ENCODE measurements around the gene KLC1.

DNA sequence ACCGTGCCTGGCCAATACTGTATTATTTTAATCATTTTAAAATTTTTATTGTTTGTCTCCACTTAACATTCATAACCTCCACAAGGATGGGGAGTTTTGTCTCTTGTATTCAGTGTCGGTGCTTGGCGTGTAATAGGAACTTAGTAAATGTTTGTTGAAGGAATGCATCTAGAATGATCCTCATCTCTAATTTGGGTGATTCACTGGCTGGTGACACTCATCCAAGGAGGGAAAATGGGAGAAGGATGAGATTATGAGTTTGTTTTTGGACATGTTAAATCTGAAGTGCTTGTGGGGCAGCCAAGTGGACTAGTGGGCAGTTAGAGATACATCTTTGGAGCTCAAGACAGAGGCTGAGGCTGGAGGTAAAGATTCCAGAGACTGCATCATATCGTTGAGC, 5.1 kb downstream of the KLC1 start:
- TF ChIP-seq, protein P1, sequence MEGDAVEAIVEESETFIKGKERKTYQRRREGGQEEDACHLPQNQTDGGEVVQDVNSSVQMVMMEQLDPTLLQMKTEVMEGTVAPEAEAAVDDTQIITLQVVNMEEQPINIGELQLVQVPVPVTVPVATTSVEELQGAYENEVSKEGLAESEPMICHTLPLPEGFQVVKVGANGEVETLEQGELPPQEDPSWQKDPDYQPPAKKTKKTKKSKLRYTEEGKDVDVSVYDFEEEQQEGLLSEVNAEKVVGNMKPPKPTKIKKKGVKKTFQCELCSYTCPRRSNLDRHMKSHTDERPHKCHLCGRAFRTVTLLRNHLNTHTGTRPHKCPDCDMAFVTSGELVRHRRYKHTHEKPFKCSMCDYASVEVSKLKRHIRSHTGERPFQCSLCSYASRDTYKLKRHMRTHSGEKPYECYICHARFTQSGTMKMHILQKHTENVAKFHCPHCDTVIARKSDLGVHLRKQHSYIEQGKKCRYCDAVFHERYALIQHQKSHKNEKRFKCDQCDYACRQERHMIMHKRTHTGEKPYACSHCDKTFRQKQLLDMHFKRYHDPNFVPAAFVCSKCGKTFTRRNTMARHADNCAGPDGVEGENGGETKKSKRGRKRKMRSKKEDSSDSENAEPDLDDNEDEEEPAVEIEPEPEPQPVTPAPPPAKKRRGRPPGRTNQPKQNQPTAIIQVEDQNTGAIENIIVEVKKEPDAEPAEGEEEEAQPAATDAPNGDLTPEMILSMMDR (IDR thresholded peaks at IDR 0.05), result no peak
- no peak for TF ChIP-seq POLR2A (IDR thresholded peaks at IDR 0.05)
